GM21390 (cell line): ENCODE measurements around the gene STK32C.
"Not testable (repeated sequence)": the region's sequence is repeated elsewhere in the genome, so short reads cannot be mapped to it uniquely, and the experiment has no call there.

Experiments
- ATAC-seq: cut with Tn5 transposase; IDR thresholded peaks from one replicate; pipeline ENCODE4 v1.9.1; 2021; ENCODE audit not compliant: unreplicated experiment

Gene STK32C

GRCh38 chr10:132319853-132320653 lies 12.3 kb upstream of the STK32C start:
- peak; percentile 100 for ATAC-seq

GRCh38 chr10:132317477-132317876 lies 9.7 kb upstream of the STK32C start:
- not testable (repeated sequence) for ATAC-seq

DNA sequence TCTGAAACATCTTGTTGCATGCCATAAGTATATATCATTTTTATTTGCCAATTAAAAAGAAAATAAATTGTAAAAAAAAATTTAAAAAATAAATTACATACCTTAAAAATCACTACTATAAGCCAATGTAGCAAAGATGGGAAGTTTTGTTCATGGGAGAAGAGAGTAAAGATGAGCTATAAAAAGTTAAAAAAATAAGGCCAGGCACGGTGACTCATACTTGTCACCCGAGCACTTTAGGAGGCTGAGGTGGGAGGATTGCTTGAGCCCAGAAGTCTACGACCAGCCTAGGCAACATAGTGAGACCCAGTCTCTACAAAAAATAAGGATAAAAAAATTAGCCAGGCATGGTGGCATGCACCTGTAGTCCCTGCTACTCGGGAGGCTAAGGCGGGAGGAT lies 8.4 kb upstream of the STK32C start:
- ATAC-seq: no peak

GRCh38 chr10:132314881-132315280 lies 7.1 kb upstream of the STK32C start:
- ATAC-seq: not testable (repeated sequence)

DNA sequence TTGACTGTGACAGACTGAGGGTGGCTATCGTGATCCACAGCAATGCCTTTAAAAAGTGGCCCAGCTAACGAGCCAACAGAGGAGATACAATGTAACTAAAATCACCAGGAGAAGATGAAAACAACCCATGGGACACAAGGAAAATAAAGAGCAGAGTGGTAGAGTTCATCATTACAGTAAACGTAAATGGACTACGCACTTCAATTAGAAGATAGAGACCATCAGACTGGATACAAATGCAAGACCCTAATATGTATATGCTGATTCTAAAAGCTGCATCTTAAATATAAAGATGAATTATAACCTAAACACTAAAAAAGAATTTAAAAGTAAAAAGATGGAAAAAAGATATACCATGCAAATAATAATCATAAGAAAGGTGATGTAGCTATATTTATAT lies 6.6 kb upstream of the STK32C start:
- ATAC-seq: no peak

- no peak for ATAC-seq
Observed at GRCh38 chr10:132313865-132314264, 6.1 kb upstream of the STK32C start.

DNA sequence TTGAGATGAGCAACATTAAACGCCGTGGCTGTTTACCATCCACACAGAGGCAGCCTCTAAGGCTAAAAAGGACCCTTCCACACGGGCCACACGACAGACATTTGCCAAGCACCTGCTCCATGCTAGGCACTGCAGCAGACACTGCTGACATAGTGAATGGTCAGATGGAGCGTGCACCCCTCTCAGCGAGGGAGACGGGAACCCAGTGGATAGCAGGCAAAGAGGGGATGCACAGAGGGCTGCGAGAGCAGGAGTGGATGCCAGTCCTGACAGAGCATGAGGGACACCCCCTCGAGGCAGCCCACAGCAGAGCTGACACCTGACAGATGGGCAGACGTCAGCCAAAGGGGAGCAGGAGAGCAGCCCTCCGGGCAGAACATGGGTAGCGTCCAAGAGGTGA lies 5.6 kb upstream of the STK32C start:
- no peak for ATAC-seq

DNA sequence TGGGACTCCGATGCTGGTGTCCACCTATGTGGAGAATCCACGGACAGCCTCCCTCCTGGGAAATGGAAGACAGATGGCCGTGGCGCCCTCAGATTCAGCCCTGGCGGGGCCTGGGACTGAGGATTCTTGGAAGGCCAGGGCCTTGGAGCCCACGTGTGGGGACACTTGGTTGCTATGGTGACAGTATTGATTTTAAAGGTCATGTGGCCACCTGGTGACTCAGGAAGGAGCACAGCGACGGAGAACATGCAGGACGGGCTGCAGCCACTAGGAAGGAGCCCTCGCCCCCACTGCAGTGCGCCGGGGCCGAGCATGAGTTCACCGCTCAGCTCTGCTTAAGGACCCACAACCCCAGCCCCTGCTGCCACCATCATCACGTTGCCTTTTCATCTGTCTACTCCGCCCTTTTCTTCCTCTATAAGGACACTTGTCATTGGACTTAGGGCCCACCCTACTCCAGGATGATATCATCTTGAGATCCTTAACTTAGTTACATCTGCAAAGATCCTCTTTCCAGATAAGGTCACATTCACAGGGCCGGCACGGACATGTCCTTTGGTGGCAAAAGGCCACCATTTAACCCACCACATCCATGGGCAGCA lies 3.7 kb upstream of the STK32C start:
- ATAC-seq: no peak

DNA sequence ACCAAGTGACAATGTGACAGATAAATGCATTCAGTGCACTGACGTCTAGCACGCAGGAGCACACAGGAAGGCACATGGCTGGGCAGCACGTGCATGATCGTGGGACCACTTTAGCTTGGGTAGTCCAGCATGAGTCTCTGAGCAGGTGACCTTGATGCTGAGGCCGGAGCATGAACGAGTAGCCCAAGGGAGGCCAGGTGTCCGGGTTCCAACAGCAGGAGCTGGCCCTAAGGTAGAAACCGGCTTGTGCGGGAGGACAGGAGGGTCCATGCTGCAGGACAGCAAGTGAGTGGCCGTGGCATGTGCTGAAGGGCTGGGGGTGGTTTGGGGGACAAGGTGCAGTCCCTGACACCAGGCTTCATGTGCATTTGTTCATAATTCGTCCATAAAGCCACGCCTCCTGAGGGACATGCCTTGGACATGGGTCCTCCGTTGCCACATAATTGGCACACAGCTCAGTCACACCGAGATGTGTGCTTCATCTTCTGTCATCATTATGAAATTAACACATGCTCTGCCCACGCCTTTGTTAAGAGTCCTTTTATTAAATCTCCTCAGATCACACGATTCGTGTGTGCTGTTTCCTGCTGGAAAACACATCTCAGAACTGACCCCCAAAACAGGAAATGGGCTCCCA lies 3.1 kb upstream of the STK32C start:
- no peak for ATAC-seq

- no peak for ATAC-seq
Observed at GRCh38 chr10:132309879-132310591, 2.3 kb upstream of the STK32C start.

DNA sequence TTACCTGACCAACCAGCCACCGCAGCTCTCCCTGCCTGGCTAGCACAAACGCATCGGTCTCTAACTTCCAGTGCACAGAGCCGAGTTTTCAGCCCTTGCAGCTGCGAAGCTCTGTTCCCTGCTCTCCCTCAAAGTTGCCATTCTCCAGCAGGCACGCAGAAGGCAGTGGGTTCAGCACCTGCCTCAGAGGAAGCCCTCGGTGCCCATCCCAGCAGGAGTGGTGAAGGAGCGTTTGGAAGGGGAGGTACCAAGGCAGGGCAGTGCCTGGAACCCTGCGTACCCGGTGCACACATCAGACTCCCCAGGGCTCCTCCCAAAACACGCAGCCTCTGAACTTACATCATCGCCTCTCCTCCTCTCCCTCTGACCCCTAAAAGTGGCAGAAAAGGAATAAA lies 1.7 kb upstream of the STK32C start:
- no peak for ATAC-seq

- no peak for ATAC-seq
Observed at GRCh38 chr10:132308587-132309470, 1.1 kb upstream of the STK32C start.

GRCh38 chr10:132306864-132307751 lies 642 bp downstream of the STK32C start:
- peak; percentile 17 for ATAC-seq

DNA sequence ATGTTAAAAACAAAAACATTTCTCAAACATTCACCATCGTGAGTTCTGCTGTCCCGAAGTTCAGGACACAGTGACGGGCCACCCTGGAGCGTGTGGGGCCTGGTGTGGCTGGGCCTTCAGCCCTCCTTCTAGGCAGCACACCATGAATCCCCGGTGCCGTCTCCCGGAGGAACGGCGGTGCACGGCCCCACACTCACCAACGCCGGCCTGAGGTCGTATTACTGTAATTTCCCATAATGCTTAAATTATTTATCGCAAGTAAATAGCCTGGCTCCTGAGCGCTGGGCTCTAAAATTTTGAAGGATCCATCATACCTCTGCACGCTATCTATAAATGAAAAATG lies 1.4 kb downstream of the STK32C start:
- ATAC-seq: no peak

DNA sequence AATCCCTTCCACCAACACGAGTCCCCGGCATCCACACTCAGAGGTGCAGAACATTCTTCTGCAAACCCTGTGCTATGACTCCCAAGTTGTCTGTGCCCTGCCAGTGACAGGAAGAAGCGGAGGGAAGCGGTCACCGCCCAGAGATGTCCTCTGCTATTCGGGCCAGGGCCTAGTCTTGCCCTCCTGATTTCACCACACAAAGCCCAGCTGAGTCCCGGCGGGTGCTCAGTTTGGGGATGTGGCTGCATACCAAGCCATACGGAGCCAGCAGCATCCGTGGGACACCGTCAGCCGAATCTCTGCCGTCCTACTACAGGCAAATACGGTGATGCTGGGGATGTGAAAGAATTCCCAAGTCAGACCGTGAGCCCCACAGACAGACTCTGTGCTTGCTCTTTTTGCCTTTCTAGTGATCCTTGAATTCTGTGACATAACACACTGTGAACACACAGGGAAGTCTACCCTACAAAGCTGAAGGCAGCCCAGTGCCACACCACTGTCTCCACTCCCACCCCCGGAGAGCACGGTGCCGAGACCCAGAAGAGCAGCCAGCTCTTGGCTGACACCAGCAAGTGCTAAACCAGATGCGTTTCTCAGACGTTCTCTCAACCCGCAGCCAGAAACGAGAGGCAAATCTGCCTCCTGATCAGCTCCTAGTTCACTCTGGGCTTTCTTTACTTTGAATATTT lies 2.0 kb downstream of the STK32C start:
- ATAC-seq: no peak

GRCh38 chr10:132304756-132305509 lies 2.8 kb downstream of the STK32C start:
- ATAC-seq: no peak

- ATAC-seq: no peak
Observed at GRCh38 chr10:132303361-132304115, 4.2 kb downstream of the STK32C start.
